ENCODE results near the gene TWF2. TPM values are rescaled to one million over a fixed set of nuclear protein-coding genes. Genes with fewer than 3 reads are reported as not detected.

Gene TWF2
- total and polyA plus RNA-seq, 10 of the 15 experiments (the other 5 are each of a cell fraction or from before 2014, with no cell fraction given) = 0.16 to 106 (median 68.5) TPM

GRCh38 chr3:52288674-52289073, 49.7 kb upstream of the TWF2 start:
- ChIA-PET POLR2A (interaction anchor here (0.8 to 3.7 kb wide), 15 partner anchors 11 to 68 kb away, joined by 3 to 48 read pairs (median 6); partner anchors contain the start of genes TLR9, TWF2 and WDR82), RAD21 (ENCODE audit: unreplicated experiment) (interaction anchor here (0.7 to 7.5 kb wide), 18 partner anchors 9 to 158 kb away, joined by 3 to 131 read pairs (median 5); partner anchors contain the start of genes TLR9 and TWF2), SMC1A (ENCODE audit: uncharacterized antibody, unreplicated experiment) (interaction anchor here (0.7 to 6.1 kb wide), 17 partner anchors 9 to 380 kb away, joined by 3 to 159 read pairs (median 4); partner anchors contain the start of genes TLR9, TWF2 and WDR82), CTCF (interaction anchor here (0.9 to 19.0 kb wide), 17 partner anchors 9 to 287 kb away, joined by 3 to 451 read pairs (median 7); partner anchors contain the start of genes TLR9 and WDR82)
- no peak for TF ChIP-seq HSF1 (IDR thresholded peaks at IDR 0.05; ENCODE audit: low read depth, low read length)
- no peak for TF ChIP-seq CREM (IDR thresholded peaks at IDR 0.05; ENCODE audit: low read depth)
- no peak for TF ChIP-seq HDAC6 (IDR thresholded peaks at IDR 0.05; ENCODE audit: unreplicated experiment)
- no peak for TF ChIP-seq KAT2A (conservative IDR thresholded peaks at IDR 0.05; ENCODE audit: control insufficient read depth, low read depth, low read length)
- no peak for TF ChIP-seq ZNF274 (IDR thresholded peaks at IDR 0.05; ENCODE audit: insufficient read depth, insufficient read length)
- TF ChIP-seq BCL11A (IDR thresholded peaks at IDR 0.05; ENCODE audit: low read depth, low read length) = no peak
- TF ChIP-seq LARP7 (IDR thresholded peaks at IDR 0.05) = no peak
- TF ChIP-seq ATF2 (IDR thresholded peaks at IDR 0.05; ENCODE audit: low read length) = no peak
- TF ChIP-seq CREB1 (IDR thresholded peaks at IDR 0.05; ENCODE audit: low read depth) = no peak
- TF ChIP-seq HDAC2 (IDR thresholded peaks at IDR 0.05) = no peak
- no peak for TF ChIP-seq SIN3A (IDR thresholded peaks at IDR 0.05; ENCODE audit: low read depth, low read length)
- TF ChIP-seq ZNF687 (IDR thresholded peaks at IDR 0.05) = no peak
- TF ChIP-seq RFX5 (IDR thresholded peaks at IDR 0.05; ENCODE audit: low read depth, low read length) = no peak
- no peak for TF ChIP-seq BACH1 (IDR thresholded peaks at IDR 0.05; ENCODE audit: borderline replicate concordance)
- TF ChIP-seq CBX5 (IDR thresholded peaks at IDR 0.05; ENCODE audit: low read depth) = no peak
- no peak for TF ChIP-seq FOXM1 (IDR thresholded peaks at IDR 0.05; ENCODE audit: low read depth, low read length)
- TF ChIP-seq RAD51 (IDR thresholded peaks at IDR 0.05) = no peak
- no peak for TF ChIP-seq POLR2AphosphoS5 (IDR thresholded peaks at IDR 0.05; ENCODE audit: low read length)
- no peak for DNase-seq (ENCODE audit: low read depth, low spot score)
- Histone ChIP-seq H2AFZ (ENCODE audit: control insufficient read depth, low read depth, low read length) (no peak overlapping the region), H3K4me1 (ENCODE audit: control insufficient read depth, insufficient read depth, low read length) (peaks cover 11% of the 10 kb centered on the region), H3K9ac (ENCODE audit: control insufficient read depth, insufficient read depth, low read length) (peak overlapping the region; percentile 96), H3K4me2 (ENCODE audit: control insufficient read depth, insufficient read depth) (peak overlapping the region; percentile 87), H4K20me1 (ENCODE audit: control insufficient read depth, insufficient read depth) (no peaks in the 10 kb centered on the region), H3K36me3 (ENCODE audit: control insufficient read depth in 2 of 2, insufficient read depth in 2 of 2, low read length in 1 of 2) (peaks cover 3 to 6% of the 10 kb centered on the region in 2 experiments; a peak in 3 of 4 replicates), H3K27me3 (replicated peaks in 1 of 2; ENCODE audit: control insufficient read depth in 2 of 2, insufficient read depth in 2 of 2, low read length in 1 of 2) (no peaks in the 10 kb centered on the region), H3K27ac (ENCODE audit: control insufficient read depth, insufficient read depth) (peak overlapping the region; percentile 99), H3K4me3 (peak overlapping the region; percentile 65), H3K79me2 (ENCODE audit: control insufficient read depth, insufficient read depth, low read length) (peaks cover 18% of the 10 kb centered on the region), H3K9me3 (replicated peaks; ENCODE audit: control insufficient read depth, insufficient read depth, low read length) (no peaks in the 10 kb centered on the region)
- no peak for FAIRE-seq
- intact Hi-C loops (cut with micrococcal nuclease; ENCODE audit: unreplicated experiment) = no loop called here
- 100% methylated on average over 6 of the region's 6 CpGs for WGBS (ENCODE audit: insufficient coverage, insufficient replicate concordance, low lambda C conversion rate, missing lambda C conversion rate)
- BruUV-seq (replicated peaks) = no TSS peak
- ATAC-seq = no peak
- in situ Hi-C loops (cut with MboI) = no loop called here

Data from GM12878 (cell line).